Measurements from ENCODE around the gene ZNF444. TPM values are rescaled to one million over a fixed set of nuclear protein-coding genes. Genes with fewer than 3 reads are reported as not detected.

The ZNF444 gene
- total and polyA plus RNA-seq, 9 of the 15 experiments (the other 6 are each of a cell fraction or from before 2014, with no cell fraction given): 0.39 to 40.0 (median 6.9) TPM

DNA sequence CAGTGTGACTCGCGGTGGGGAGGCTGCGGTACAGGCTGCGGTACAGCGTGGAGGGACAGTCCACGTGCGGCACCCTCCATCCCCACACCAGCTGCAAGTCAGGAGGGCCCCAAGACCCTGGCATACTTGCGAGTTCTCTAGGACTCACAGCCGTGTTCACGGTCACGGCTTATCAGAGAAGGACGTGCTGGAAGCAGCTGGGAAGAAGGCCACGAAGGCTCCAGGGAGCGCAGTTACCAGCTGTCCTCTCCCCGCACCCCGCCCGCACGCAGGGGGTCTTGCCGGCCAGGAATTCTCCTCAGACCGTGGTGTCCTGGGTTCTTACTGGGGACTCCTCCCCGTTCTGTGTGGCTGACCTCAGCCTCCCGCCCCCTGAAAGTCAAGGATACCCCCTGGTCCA is 6.2 kb downstream of the ZNF444 start:
- POLR2A ChIA-PET: no interaction called here

More for the DNA sequence above, 6.2 kb downstream of the ZNF444 start:
- no TSS peak for BruUV-seq (replicated peaks)
- H3K4me3 ChIP-seq: no peak overlapping the region
- FAIRE-seq (no peak), ATAC-seq (no peak), DNase-seq (ENCODE audit: extremely low read depth in 1 of 4, low spot score in 3 of 4) (no peak)
- H3K79me2 ChIP-seq (ENCODE audit: control insufficient read depth, insufficient read depth, low read length): peaks cover 27% of the 10 kb centered on the region
- H3K9me1 ChIP-seq (ENCODE audit: control insufficient read depth, insufficient read depth, low read length): no peaks in the 10 kb centered on the region
- H3K36me3 ChIP-seq (ENCODE audit: control insufficient read depth, insufficient read depth, low read length): peaks cover 27% of the 10 kb centered on the region; the same call in 2 of the 3 replicates
- intact Hi-C loops (cut with micrococcal nuclease) (no loop called here), in situ Hi-C loops (cut with MboI) (loop anchor here (25.0 kb wide), 1 partner anchor 985 kb away; the partner anchor contains the start of genes DNAAF3 and TNNI3)
- no peak overlapping the region for H3K27ac ChIP-seq (ENCODE audit: extremely low read depth, low read depth, low read length)
- H4K20me1 ChIP-seq (replicated peaks; ENCODE audit: control insufficient read depth, insufficient read depth, low read length): no peaks in the 10 kb centered on the region; the same call in 1 of the 2 replicates
- no peak overlapping the region for H3K4me2 ChIP-seq (ENCODE audit: insufficient read depth, low read length)
- CTCF ChIA-PET (ENCODE audit: low intra/inter-chr PET ratio): no interaction called here
- H2AFZ ChIP-seq (ENCODE audit: low read depth, low read length): no peak overlapping the region
- peaks cover 2 to 10% of the 10 kb centered on the region in 2 experiments; a peak in 4 of 5 replicates for H3K4me1 ChIP-seq (replicated peaks in 1 of 2; ENCODE audit: control insufficient read depth in 2 of 2, insufficient read depth in 2 of 2, low read length in 2 of 2)
- WGBS (ENCODE audit: insufficient coverage, low coverage, missing lambda C conversion rate): 97% methylated on average over 19 of the region's 22 CpGs
- no peaks in the 10 kb centered on the region for H3K9me3 ChIP-seq (replicated peaks; ENCODE audit: control insufficient read depth, insufficient read depth, low read depth, low read length)
- TF ChIP-seq, protein P1, sequence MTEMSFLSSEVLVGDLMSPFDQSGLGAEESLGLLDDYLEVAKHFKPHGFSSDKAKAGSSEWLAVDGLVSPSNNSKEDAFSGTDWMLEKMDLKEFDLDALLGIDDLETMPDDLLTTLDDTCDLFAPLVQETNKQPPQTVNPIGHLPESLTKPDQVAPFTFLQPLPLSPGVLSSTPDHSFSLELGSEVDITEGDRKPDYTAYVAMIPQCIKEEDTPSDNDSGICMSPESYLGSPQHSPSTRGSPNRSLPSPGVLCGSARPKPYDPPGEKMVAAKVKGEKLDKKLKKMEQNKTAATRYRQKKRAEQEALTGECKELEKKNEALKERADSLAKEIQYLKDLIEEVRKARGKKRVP (CRISPR knock-in tag; IDR thresholded peaks at IDR 0.05): no peak
- TF ChIP-seq, protein P2, sequence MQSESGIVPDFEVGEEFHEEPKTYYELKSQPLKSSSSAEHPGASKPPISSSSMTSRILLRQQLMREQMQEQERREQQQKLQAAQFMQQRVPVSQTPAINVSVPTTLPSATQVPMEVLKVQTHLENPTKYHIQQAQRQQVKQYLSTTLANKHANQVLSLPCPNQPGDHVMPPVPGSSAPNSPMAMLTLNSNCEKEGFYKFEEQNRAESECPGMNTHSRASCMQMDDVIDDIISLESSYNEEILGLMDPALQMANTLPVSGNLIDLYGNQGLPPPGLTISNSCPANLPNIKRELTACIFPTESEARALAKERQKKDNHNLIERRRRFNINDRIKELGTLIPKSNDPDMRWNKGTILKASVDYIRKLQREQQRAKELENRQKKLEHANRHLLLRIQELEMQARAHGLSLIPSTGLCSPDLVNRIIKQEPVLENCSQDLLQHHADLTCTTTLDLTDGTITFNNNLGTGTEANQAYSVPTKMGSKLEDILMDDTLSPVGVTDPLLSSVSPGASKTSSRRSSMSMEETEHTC (IDR thresholded peaks at IDR 0.05): no peak
- peak; percentile 48 for TF ChIP-seq RBFOX2 (IDR thresholded peaks at IDR 0.05; ENCODE audit: low read depth, low read length)
- TF ChIP-seq, protein P3, sequence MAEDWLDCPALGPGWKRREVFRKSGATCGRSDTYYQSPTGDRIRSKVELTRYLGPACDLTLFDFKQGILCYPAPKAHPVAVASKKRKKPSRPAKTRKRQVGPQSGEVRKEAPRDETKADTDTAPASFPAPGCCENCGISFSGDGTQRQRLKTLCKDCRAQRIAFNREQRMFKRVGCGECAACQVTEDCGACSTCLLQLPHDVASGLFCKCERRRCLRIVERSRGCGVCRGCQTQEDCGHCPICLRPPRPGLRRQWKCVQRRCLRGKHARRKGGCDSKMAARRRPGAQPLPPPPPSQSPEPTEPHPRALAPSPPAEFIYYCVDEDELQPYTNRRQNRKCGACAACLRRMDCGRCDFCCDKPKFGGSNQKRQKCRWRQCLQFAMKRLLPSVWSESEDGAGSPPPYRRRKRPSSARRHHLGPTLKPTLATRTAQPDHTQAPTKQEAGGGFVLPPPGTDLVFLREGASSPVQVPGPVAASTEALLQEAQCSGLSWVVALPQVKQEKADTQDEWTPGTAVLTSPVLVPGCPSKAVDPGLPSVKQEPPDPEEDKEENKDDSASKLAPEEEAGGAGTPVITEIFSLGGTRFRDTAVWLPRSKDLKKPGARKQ (CRISPR knock-in tag; IDR thresholded peaks at IDR 0.05): no peak
- no peak overlapping the region for H3K9ac ChIP-seq (ENCODE audit: insufficient read depth in 1 of 2, low read depth in 2 of 2, low read length in 2 of 2)
- no peaks in the 10 kb centered on the region for H3K27me3 ChIP-seq (ENCODE audit: control insufficient read depth in 2 of 2, insufficient read depth in 2 of 2, low read length in 2 of 2)
